Endothelial cell of umbilical vein (primary cell): ENCODE results near the gene PPM1L.

Experiments
- EZH2 ChIP-seq: IDR thresholded peaks from 2 replicates; pipeline ENCODE4 v1.6.1; 2012; ENCODE audit warnings: borderline replicate concordance, low read depth, mild to moderate bottlenecking, moderate library complexity, low read length, inconsistent platforms; ENCODE audit not compliant: severe bottlenecking
- POLR2A ChIP-seq: IDR thresholded peaks from 2 replicates; pipeline ENCODE4 v1.6.1; 2012; ENCODE audit warnings: low read depth, mild to moderate bottlenecking, control low read depth, low read length
- POLR2AphosphoS5 ChIP-seq: IDR thresholded peaks from 2 replicates; pipeline ENCODE4 v1.6.1; 2012; ENCODE audit warnings: low read depth, mild to moderate bottlenecking, control low read depth, low read length, moderate library complexity; ENCODE audit not compliant: insufficient read depth
- TF ChIP-seq, protein P1 (sequence below), 2 donors: IDR thresholded peaks; 1 replicate in 1 of 2; 2 replicates in 1 of 2; pipeline ENCODE4 v1.5.1; 2011; ENCODE audit warnings: low read length in 2 of 2, mild to moderate bottlenecking in 2 of 2, moderate library complexity in 2 of 2, control low read depth in 1 of 2, inconsistent platforms in 1 of 2, low read depth in 1 of 2; ENCODE audit not compliant: insufficient read depth in 1 of 2; ENCODE audit errors: extremely low read depth in 1 of 2

DNA sequence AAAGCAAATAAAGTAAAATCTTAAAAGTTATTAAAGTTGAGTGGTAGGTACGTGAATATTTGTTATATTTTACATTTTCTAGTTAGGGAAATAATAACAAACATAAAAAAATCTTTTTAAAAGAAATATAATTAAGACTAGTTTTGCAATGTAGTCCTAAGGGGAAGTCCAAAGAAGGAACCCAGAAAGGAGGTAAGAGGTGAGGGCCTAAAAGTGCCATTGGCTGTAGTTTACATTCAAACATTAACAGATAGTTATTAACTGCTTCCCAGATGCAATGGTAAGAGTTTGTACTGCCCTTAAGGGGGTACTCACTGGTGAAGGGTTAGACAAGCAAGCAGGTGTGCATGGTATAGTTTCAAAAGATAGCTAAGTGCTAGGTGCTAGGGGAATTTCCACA lies 269.9 kb downstream of the PPM1L start:
- TF ChIP-seq, protein P1, sequence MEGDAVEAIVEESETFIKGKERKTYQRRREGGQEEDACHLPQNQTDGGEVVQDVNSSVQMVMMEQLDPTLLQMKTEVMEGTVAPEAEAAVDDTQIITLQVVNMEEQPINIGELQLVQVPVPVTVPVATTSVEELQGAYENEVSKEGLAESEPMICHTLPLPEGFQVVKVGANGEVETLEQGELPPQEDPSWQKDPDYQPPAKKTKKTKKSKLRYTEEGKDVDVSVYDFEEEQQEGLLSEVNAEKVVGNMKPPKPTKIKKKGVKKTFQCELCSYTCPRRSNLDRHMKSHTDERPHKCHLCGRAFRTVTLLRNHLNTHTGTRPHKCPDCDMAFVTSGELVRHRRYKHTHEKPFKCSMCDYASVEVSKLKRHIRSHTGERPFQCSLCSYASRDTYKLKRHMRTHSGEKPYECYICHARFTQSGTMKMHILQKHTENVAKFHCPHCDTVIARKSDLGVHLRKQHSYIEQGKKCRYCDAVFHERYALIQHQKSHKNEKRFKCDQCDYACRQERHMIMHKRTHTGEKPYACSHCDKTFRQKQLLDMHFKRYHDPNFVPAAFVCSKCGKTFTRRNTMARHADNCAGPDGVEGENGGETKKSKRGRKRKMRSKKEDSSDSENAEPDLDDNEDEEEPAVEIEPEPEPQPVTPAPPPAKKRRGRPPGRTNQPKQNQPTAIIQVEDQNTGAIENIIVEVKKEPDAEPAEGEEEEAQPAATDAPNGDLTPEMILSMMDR (IDR thresholded peaks at IDR 0.05; ENCODE audit: extremely low read depth in 1 of 2, insufficient read depth in 1 of 2, low read depth in 1 of 2, low read length in 2 of 2) = no peak
- TF ChIP-seq EZH2 (no peak), POLR2A (no peak), POLR2AphosphoS5 (no peak)
